Activated CD8-positive, alpha-beta memory T cell treated with anti-CD3 and anti-CD28 coated beads for 36 hours (primary cell): ENCODE measurements around the gene RPS6KB2. TPM values are rescaled to one million over a fixed set of nuclear protein-coding genes. Genes with fewer than 3 reads are reported as not detected.
"Not testable (repeated sequence)": the region's sequence is repeated elsewhere in the genome, so short reads cannot be mapped to it uniquely, and the experiment has no call there.

Experiments
- CTCF ChIA-PET: fragments of 350-600 bp; sonication (Branson Sonifier 250); formaldehyde crosslinking; loops from one replicate; lab custom pipeline; 2021; ENCODE audit warnings: antibody characterized with exemption; lab: Charles Lee
- POLR2A ChIA-PET: fragments of 350-600 bp; sonication (Branson Sonifier 250); formaldehyde crosslinking; loops from one replicate; lab custom pipeline; 2021; ENCODE audit warnings: antibody characterized with exemption; lab: Charles Lee
- total RNA-seq, 2 experiments: library from RNA; stranded (reverse); gene quantifications; one replicate each; pipeline ENCODE4 v1.2.3, GENCODE V29; 2021

The RPS6KB2 gene
- total RNA-seq, 2 experiments from 2014 or later, result 82.8 to 85.6 TPM

- CTCF ChIA-PET, result interaction anchor here (1.2 kb wide), 1 partner anchor 11 kb away, joined by 4 read pairs; the partner anchor contains the start of gene TMEM134
- POLR2A ChIA-PET, result no interaction called here
Observed at GRCh38 chr11:67458266-67458665, 30.0 kb downstream of the RPS6KB2 start.

- CTCF ChIA-PET, result no interaction called here
Observed at GRCh38 chr11:67463186-67463585, 34.9 kb downstream of the RPS6KB2 start.

GRCh38 chr11:67463680-67464410 lies 35.6 kb downstream of the RPS6KB2 start:
- ChIA-PET CTCF (no interaction called here), POLR2A (interaction anchor here (2.9 kb wide), 1 partner anchor 26 kb away, joined by 25 read pairs; the partner anchor contains the start of gene PTPRCAP)

More at GRCh38 chr11:67463186-67463585, 34.9 kb downstream of the RPS6KB2 start:
- POLR2A ChIA-PET, result interaction anchor here (2.9 kb wide), 1 partner anchor 26 kb away, joined by 25 read pairs; the partner anchor contains the start of gene PTPRCAP

GRCh38 chr11:67464411-67465188 lies 36.3 kb downstream of the RPS6KB2 start:
- ChIA-PET POLR2A (interaction anchor here (0.6 to 2.9 kb wide), 4 partner anchors 14 to 57 kb away, joined by 3 to 25 read pairs (median 4); partner anchors contain the start of gene PTPRCAP), CTCF (interaction anchor here (0.6 to 1.6 kb wide), 7 partner anchors 14 to 40 kb away, joined by 3 to 7 read pairs (median 3); partner anchors contain the start of genes PITPNM1 and PTPRCAP)

GRCh38 chr11:67465189-67465510 lies 36.9 kb downstream of the RPS6KB2 start:
- ChIA-PET CTCF (interaction anchor here (0.6 to 1.6 kb wide), 7 partner anchors 13 to 40 kb away, joined by 3 to 7 read pairs (median 3); partner anchors contain the start of genes PITPNM1 and PTPRCAP), POLR2A (interaction anchor here (0.6 to 2.9 kb wide), 5 partner anchors 15 to 57 kb away, joined by 3 to 25 read pairs (median 4); partner anchors contain the start of gene PTPRCAP)

- CTCF ChIA-PET, result interaction anchor here (0.8 to 1.6 kb wide), 6 partner anchors 13 to 39 kb away, joined by 3 to 7 read pairs (median 3); partner anchors contain the start of genes PITPNM1 and PTPRCAP
Observed at GRCh38 chr11:67465530-67465929, 37.2 kb downstream of the RPS6KB2 start.

GRCh38 chr11:67466367-67466766 lies 38.1 kb downstream of the RPS6KB2 start:
- CTCF ChIA-PET, result interaction anchor here (1.2 to 2.5 kb wide), 3 partner anchors 27 to 65 kb away, joined by 3 to 11 read pairs (median 5); partner anchors contain the start of genes PITPNM1 and PPP1CA
- POLR2A ChIA-PET, result interaction anchor here (0.7 to 2.9 kb wide), 5 partner anchors 14 to 29 kb away, joined by 3 to 25 read pairs (median 12); partner anchors contain the start of genes GPR152 and PTPRCAP

More at GRCh38 chr11:67465530-67465929, 37.2 kb downstream of the RPS6KB2 start:
- POLR2A ChIA-PET, result interaction anchor here (0.6 to 2.9 kb wide), 6 partner anchors 13 to 58 kb away, joined by 3 to 25 read pairs (median 4); partner anchors contain the start of genes GPR152 and PTPRCAP

- CTCF ChIA-PET, result interaction anchor here (0.8 to 2.5 kb wide), 3 partner anchors 62 to 150 kb away, joined by 3 to 11 read pairs (median 4); partner anchors contain the start of gene PPP1CA
- POLR2A ChIA-PET, result interaction anchor here (1.5 to 2.6 kb wide), 6 partner anchors 19 to 66 kb away, joined by 4 to 16 read pairs (median 8); partner anchors contain the start of genes PPP1CA, PTPRCAP and TBC1D10C
Observed at GRCh38 chr11:67466962-67467771, 38.9 kb downstream of the RPS6KB2 start.

- ChIA-PET POLR2A (interaction anchor here (0.7 to 2.6 kb wide), 13 partner anchors 16 to 67 kb away, joined by 3 to 16 read pairs (median 6); partner anchors contain the start of genes PPP1CA, PTPRCAP and TBC1D10C), CTCF (interaction anchor here (0.9 to 2.5 kb wide), 6 partner anchors 14 to 76 kb away, joined by 3 to 11 read pairs (median 4); partner anchors contain the start of genes PPP1CA and RAD9A)
Observed at GRCh38 chr11:67468056-67468455, 39.8 kb downstream of the RPS6KB2 start.

GRCh38 chr11:67468456-67468758 lies 40.1 kb downstream of the RPS6KB2 start:
- ChIA-PET POLR2A (interaction anchor here (0.5 to 2.6 kb wide), 15 partner anchors 15 to 115 kb away, joined by 3 to 16 read pairs (median 6); partner anchors contain the start of genes AIP, POLD4, PPP1CA and PTPRCAP), CTCF (interaction anchor here (0.9 to 2.5 kb wide), 6 partner anchors 14 to 76 kb away, joined by 3 to 11 read pairs (median 4); partner anchors contain the start of genes PPP1CA and RAD9A)

- ChIA-PET POLR2A (interaction anchor here (0.5 to 2.6 kb wide), 15 partner anchors 14 to 116 kb away, joined by 3 to 16 read pairs (median 6); partner anchors contain the start of genes AIP, POLD4, PPP1CA and PTPRCAP), CTCF (interaction anchor here (0.8 to 2.8 kb wide), 9 partner anchors 11 to 77 kb away, joined by 3 to 11 read pairs (median 4); partner anchors contain the start of genes PPP1CA, PTPRCAP and RAD9A)
Observed at GRCh38 chr11:67468759-67469507, 40.6 kb downstream of the RPS6KB2 start, which contains the start of gene TMEM134. Gene TMEM134, minus strand, starts transcription at chr11:67469251. Its CDS starts 59 bp downstream, at chr11:67469192.

GRCh38 chr11:67469508-67469811 lies 41.2 kb downstream of the RPS6KB2 start:
- POLR2A ChIA-PET, result interaction anchor here (0.6 to 2.4 kb wide), 3 partner anchors 17 to 68 kb away, joined by 3 to 6 read pairs (median 6); partner anchors contain the start of gene PPP1CA
- CTCF ChIA-PET, result interaction anchor here (0.6 to 2.8 kb wide), 7 partner anchors 11 to 68 kb away, joined by 3 to 6 read pairs (median 3); partner anchors contain the start of genes PPP1CA and PTPRCAP

- ChIA-PET POLR2A (no interaction called here), CTCF (interaction anchor here (0.9 to 2.8 kb wide), 7 partner anchors 12 to 69 kb away, joined by 3 to 6 read pairs (median 4); partner anchors contain the start of genes AIP, PPP1CA and PTPRCAP)
Observed at GRCh38 chr11:67470337-67471002, 42.2 kb downstream of the RPS6KB2 start.

GRCh38 chr11:67472882-67473281 lies 44.6 kb downstream of the RPS6KB2 start:
- POLR2A ChIA-PET, result no interaction called here
- CTCF ChIA-PET, result interaction anchor here (0.5 kb wide), 1 partner anchor 26 kb away, joined by 5 read pairs; no protein-coding TSS in a partner anchor

GRCh38 chr11:67476692-67477091 lies 48.4 kb downstream of the RPS6KB2 start:
- POLR2A ChIA-PET, result not testable (repeated sequence)
- CTCF ChIA-PET, result interaction anchor here (0.6 kb wide), 1 partner anchor 89 kb away, joined by 3 read pairs; no protein-coding TSS in a partner anchor
